OCI-LY3 (cell line): ENCODE results near the gene ZBED5.

Experiments
- H2AFZ ChIP-seq: fragments of 200-600, 300-600 bp; shearing (Covaris generic); 2 replicates; pipeline ENCODE4 v1.6.0; 2014; ENCODE audit warnings: antibody characterized with exemption, low read depth, low read length
- H3K27ac ChIP-seq: fragments of 200-600, 300-600 bp; sonication (generic); 2 replicates; pipeline ENCODE4 v1.5.1; 2014; ENCODE audit warnings: mild to moderate bottlenecking, low read length, moderate library complexity, mixed read lengths
- H3K27me3 ChIP-seq: fragments of 200-600, 300-600 bp; sonication (generic); 2 replicates; pipeline ENCODE4 v1.6.1; 2014; ENCODE audit warnings: low read depth, low read length, mixed read lengths
- H3K36me3 ChIP-seq: fragments of 200-600, 300-600 bp; sonication (generic); replicated peaks from 2 replicates; pipeline ENCODE3; 2014; ENCODE audit warnings: low read depth, low read length, mixed read lengths
- H3K4me1 ChIP-seq: fragments of 300-600, 200-600 bp; sonication (generic); 2 replicates; pipeline ENCODE4 v1.6.1; 2014; ENCODE audit warnings: low read length, mixed read lengths
- H3K4me2 ChIP-seq: fragments of 200-600, 300-600 bp; sonication (generic); 2 replicates; pipeline ENCODE4 v1.6.1; 2014; ENCODE audit warnings: low read length, mixed read lengths
- H3K4me3 ChIP-seq: fragments of 300-600, 200-600 bp; sonication (generic); 2 replicates; pipeline ENCODE4 v1.5.1; 2014; ENCODE audit warnings: antibody characterized with exemption, mild to moderate bottlenecking, low read length, moderate library complexity
- H3K79me2 ChIP-seq: fragments of 300-600, 200-600 bp; shearing (Covaris generic); 2 replicates; pipeline ENCODE4 v1.6.1; 2014; ENCODE audit warnings: mild to moderate bottlenecking, low read length, mixed read lengths
- H3K9ac ChIP-seq: fragments of 300-600, 200-600 bp; shearing (Covaris generic); 2 replicates; pipeline ENCODE4 v1.6.0; 2014; ENCODE audit warnings: mild to moderate bottlenecking, low read length, moderate library complexity
- H3K9me3 ChIP-seq: fragments of 200-600, 300-600 bp; shearing (Covaris generic); 2 replicates; pipeline ENCODE4 v1.6.1; 2014; ENCODE audit warnings: low read length, mixed read lengths; ENCODE audit not compliant: insufficient read depth
- H4K20me1 ChIP-seq: fragments of 200-600, 300-600 bp; sonication (generic); 2 replicates; pipeline ENCODE4 v1.6.1; 2016; ENCODE audit warnings: low read length, mixed read lengths; ENCODE audit not compliant: insufficient read depth
- EZH2phosphoT487 ChIP-seq: fragments of 200-600 bp; shearing (Covaris generic); IDR thresholded peaks from 2 replicates; pipeline ENCODE4 v1.6.1; 2018; ENCODE audit warnings: antibody characterized with exemption, mixed run types, low read depth
- TF ChIP-seq, protein P1 (sequence below): fragments of 200-600, 300-600 bp; sonication (generic); IDR thresholded peaks from 2 replicates; pipeline ENCODE4 v1.5.1; 2014; ENCODE audit warnings: antibody characterized with exemption, low read length, low read depth

The ZBED5 gene

DNA sequence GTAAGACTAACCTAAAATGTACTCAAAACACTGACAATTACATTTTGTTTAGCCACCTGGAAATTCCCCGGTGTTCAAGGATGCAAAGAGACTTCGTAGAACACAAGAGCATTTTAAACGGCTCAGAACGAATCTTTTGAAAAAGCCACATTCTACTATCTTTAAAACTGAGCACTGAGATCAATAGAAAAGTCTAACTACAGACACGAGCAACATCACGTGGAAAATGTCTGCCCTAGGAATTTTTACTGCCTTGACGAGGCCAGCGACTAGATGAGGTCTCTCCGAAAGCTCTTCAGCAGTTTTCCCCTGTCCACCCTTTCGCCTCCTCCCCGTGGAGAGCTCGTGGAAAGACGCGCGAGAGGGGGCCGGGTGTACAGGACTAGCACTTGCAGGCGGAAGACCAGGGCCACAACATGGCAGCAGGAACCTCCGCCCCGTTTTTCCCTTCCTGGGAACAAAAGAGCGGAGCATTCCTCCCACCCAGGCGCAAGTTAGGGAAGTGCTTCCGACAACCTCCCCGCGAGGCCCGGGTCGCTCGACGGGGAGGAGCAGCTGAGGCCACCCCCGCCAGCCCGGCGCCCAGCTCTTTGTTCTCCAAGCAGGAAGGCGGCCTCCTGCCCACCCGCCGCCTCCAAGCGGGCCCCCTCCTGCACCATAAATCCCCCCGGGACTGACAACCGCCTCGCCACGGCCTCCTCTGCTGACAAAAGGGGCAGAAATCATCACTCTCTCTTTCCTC lies 50.2 kb downstream of the ZBED5 start:
- no peaks in the 10 kb centered on the region for H3K9me3 ChIP-seq
- H4K20me1 ChIP-seq = peaks cover 4% of the 10 kb centered on the region; the same call in 1 of the 2 replicates
- peaks cover 18% of the 10 kb centered on the region for H3K4me1 ChIP-seq
- no peaks in the 10 kb centered on the region for H3K27me3 ChIP-seq
- no peak for TF ChIP-seq EZH2phosphoT487
- TF ChIP-seq, protein P1, sequence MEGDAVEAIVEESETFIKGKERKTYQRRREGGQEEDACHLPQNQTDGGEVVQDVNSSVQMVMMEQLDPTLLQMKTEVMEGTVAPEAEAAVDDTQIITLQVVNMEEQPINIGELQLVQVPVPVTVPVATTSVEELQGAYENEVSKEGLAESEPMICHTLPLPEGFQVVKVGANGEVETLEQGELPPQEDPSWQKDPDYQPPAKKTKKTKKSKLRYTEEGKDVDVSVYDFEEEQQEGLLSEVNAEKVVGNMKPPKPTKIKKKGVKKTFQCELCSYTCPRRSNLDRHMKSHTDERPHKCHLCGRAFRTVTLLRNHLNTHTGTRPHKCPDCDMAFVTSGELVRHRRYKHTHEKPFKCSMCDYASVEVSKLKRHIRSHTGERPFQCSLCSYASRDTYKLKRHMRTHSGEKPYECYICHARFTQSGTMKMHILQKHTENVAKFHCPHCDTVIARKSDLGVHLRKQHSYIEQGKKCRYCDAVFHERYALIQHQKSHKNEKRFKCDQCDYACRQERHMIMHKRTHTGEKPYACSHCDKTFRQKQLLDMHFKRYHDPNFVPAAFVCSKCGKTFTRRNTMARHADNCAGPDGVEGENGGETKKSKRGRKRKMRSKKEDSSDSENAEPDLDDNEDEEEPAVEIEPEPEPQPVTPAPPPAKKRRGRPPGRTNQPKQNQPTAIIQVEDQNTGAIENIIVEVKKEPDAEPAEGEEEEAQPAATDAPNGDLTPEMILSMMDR = no peak
- peak overlapping the region; percentile 93 for H3K4me3 ChIP-seq
- H3K4me2 ChIP-seq = peak overlapping the region; percentile 86
- no peak overlapping the region for H2AFZ ChIP-seq
- H3K9ac ChIP-seq = peak overlapping the region; percentile 98
- H3K79me2 ChIP-seq = peaks cover 44% of the 10 kb centered on the region
- peak overlapping the region; percentile 93 for H3K27ac ChIP-seq
- H3K36me3 ChIP-seq = peaks cover 48% of the 10 kb centered on the region

DNA sequence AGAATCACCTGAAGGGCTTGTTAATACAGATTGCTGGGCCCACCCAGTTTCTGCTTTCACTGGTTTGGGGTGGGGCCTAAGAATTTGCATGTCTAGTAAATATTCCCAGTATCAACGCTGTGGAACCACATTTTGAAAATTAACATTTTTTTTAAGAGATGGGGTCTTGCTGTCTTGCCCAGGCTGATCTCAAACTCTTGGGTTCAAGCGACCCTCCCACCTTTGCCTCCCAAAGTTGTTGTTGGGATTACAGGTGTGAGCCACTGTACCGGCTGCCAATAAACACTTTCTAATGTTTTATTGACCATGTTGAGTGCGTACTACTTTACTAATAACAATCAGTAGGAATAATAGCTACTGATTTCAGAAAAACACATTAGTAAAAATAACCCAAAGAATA lies 51.6 kb downstream of the ZBED5 start:
- no peak overlapping the region for H3K27ac ChIP-seq

DNA sequence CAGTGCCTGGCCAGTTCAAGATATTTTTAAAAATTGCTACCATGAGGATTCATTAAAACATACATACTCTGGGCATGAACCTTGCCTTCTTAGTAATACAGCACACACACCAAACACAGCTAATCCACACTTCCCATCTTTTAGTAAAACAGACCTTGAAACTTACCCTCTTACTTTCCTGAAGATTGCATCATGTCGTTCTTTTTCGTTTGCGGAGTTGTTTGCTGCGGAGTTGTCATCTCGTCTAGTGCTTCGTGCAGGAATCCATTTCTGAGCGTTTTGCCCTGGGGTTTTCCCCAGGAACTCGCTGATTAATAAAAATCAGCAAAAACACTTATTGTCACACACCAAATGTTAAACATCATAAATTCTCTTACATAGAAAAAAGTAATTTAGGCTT lies 52.1 kb downstream of the ZBED5 start:
- no peak overlapping the region for H2AFZ ChIP-seq
- H3K27ac ChIP-seq = no peak overlapping the region
- peaks cover 18% of the 10 kb centered on the region for H3K4me1 ChIP-seq
- H3K9me3 ChIP-seq = no peaks in the 10 kb centered on the region
- peaks cover 66% of the 10 kb centered on the region for H3K36me3 ChIP-seq
- peaks cover 4% of the 10 kb centered on the region; the same call in 1 of the 2 replicates for H4K20me1 ChIP-seq
- TF ChIP-seq EZH2phosphoT487 = no peak
- TF ChIP-seq, protein P1 = no peak
- peaks cover 44% of the 10 kb centered on the region for H3K79me2 ChIP-seq
- H3K4me3 ChIP-seq = no peak overlapping the region
- no peak overlapping the region for H3K4me2 ChIP-seq
- H3K27me3 ChIP-seq = no peaks in the 10 kb centered on the region
- no peak overlapping the region for H3K9ac ChIP-seq

More for the DNA sequence above, 51.6 kb downstream of the ZBED5 start:
- Histone ChIP-seq H3K9ac (no peak overlapping the region), H3K36me3 (peaks cover 62% of the 10 kb centered on the region), H3K4me3 (no peak overlapping the region), H3K4me1 (peaks cover 18% of the 10 kb centered on the region), H4K20me1 (peaks cover 4% of the 10 kb centered on the region; the same call in 1 of the 2 replicates), H3K27me3 (no peaks in the 10 kb centered on the region), H3K79me2 (peaks cover 44% of the 10 kb centered on the region), H3K9me3 (no peaks in the 10 kb centered on the region), H3K4me2 (no peak overlapping the region), H2AFZ (no peak overlapping the region)
- TF ChIP-seq EZH2phosphoT487 = no peak
- TF ChIP-seq, protein P1 = no peak

DNA sequence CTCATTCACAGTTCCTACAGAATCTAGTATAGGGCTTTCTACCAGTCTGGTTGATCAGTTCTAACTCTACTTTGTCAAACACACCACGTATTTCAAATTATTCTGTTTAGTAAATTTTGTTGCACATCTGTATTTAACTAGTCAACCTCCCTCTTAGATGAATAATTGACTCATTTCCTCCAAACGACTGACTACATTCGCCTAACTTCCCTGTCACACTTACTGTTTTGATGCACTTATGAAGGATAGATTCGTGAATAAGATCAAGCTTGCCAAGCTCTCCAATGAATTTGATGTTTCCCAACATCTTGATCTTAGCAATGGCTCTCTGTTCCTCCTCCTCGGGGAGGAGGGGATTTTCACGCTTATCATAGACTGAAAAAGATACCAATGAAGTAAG lies 54.2 kb downstream of the ZBED5 start:
- Histone ChIP-seq H3K27me3 (no peaks in the 10 kb centered on the region), H3K4me2 (no peak overlapping the region), H2AFZ (no peak overlapping the region), H3K9me3 (no peaks in the 10 kb centered on the region), H3K27ac (no peak overlapping the region), H3K4me3 (no peak overlapping the region), H3K79me2 (peaks cover 40% of the 10 kb centered on the region), H4K20me1 (peaks cover 4% of the 10 kb centered on the region; the same call in 1 of the 2 replicates), H3K4me1 (peaks cover 10% of the 10 kb centered on the region), H3K36me3 (peaks cover 87% of the 10 kb centered on the region), H3K9ac (no peak overlapping the region)
- no peak for TF ChIP-seq EZH2phosphoT487
- TF ChIP-seq, protein P1 = no peak
